GM19025 (cell line): Measurements from ENCODE around the gene KDM6A.
"Not testable (repeated sequence)": the region's sequence is repeated elsewhere in the genome, so short reads cannot be mapped to it uniquely, and the experiment has no call there.

Experiments
- ATAC-seq: cut with Tn5 transposase; IDR thresholded peaks from one replicate; pipeline ENCODE4 v1.9.1; 2021; ENCODE audit warnings: mild to moderate bottlenecking, low read depth, moderate library complexity; ENCODE audit not compliant: unreplicated experiment

The KDM6A gene

DNA sequence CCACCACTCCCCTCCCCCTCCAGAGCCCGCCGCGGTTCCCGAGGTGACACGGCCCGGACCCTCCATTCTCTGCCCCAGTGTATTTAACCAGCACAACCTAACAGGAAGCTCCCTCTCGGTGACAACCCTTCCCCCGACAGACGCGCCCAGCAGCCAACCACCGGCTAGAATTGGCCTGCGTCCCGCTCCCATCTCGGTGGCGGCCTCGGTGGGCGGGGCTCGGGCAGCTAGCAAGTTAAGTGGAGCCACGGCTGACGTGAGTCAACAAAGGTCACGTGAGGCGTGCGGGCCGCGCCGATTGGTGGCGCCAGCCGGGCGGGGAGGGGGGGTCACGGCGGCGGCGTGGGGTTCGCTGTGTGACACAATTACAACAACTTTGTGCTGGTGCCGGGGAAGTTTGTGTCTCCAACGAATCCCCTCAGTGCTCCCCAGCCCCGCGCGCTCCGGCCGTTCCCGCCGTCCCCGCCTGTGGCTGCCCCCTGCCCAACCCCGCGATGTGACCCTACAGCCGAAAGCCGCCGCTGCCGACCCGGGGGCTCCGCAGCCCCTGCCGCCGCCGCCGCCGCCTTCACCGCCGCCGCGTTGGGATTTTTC is at the start of gene KDM6A:
KDM6A (plus strand) TSS at position 368 of the 594 bp plus-strand sequence. CDS start 364 bp downstream, outside the sequence.
- peak; percentile 85 for ATAC-seq

DNA sequence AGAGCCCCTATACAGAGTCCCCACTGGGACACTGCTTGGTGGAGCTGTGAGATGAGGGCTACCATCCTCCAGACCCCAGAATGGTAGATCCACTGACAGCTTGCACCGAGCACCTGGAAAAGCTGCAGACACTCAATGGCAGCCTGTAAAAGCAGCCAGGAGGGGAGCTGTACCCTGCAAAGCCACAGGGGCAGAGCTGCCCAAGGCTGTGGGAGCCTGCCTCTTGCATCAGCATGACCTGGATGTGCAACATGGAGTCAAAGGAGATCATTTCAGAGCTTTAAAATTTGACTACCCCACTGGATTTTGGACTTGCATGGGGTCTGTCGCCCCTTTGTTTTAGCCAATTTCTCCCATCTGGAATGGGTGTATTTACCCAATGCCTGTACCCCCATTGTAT is 49.8 kb upstream of the KDM6A start:
- not testable (repeated sequence) for ATAC-seq

DNA sequence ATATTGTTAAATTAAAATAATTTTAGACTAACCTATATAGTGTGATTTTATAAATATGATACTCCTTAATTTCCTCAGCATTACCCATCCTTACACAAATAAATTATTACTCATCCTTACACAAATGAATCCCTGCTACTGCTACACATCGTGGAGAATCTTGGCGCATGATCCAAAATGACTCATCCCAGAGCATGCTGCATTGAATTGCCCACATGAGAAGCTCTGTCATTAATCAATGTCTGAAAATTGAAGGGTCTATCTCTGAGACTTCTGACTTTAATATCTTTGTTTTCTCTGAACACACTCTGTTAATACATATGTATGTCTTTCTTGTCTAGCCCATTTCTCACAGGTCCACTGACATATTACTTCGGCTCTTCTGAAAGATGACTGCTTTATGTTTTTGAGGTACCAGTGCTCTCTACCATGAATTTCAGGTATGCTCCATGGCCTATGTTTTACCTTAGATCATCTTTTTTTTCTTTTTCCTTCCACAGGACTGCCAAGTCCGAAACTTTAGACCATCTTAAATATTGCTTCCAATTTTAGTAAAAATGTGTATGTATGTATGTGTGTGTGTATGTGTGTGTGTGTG is 44.9 kb upstream of the KDM6A start:
- ATAC-seq: no peak

DNA sequence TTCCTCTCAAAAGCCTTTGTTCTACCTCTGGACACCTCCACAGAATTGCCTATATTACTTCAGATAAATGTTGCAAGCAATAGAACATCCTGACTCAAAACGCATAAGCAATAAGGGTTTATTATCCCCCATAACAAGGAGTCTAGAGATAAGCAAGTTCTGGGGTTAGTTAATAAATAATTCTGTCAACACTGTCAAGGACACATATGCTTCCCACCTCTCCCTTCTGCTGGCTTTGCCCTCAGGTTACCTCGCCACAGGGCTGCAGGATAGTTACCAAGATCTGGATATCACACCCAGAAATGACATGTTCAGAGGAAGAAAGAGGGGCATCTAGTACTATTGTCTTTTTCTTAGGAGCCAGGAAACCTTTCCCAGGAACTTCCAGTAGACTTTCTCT is 43.2 kb upstream of the KDM6A start:
- no peak for ATAC-seq

DNA sequence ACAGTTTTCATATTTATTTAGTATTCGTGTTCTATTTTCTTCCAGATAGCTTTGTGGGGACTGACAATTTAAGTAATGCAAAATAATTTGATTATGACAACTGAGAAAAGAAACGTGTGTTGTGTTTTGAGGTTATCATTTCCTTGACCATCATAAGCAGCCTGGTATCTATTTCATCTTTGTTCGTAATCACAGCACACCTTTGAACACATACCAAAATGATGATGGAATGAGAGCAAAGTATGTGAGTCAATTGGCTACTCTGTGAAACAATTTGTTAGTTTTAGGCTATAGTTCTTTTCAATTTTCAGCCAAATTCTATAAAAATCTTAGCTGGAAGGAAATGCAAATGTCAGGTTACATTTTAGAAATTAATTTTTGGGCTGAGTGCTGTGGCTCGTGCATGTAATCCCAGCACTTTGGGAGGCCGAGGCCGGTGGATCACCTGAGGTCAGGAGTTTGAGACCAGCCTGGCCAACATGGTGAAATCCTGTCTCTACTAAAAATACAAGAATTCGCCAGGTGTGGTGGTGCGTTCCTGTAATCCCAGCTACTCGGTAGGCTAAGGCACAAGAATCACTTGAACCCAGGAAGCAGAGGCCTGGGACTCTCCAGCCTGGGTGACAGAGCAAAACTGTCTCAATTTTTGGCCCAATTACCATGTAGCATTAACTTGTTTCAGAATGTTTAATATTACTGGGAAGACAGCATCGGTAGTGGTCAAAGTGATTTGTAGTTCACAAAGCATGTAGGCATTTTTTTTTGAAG is 30.3 kb upstream of the KDM6A start:
- ATAC-seq: no peak

DNA sequence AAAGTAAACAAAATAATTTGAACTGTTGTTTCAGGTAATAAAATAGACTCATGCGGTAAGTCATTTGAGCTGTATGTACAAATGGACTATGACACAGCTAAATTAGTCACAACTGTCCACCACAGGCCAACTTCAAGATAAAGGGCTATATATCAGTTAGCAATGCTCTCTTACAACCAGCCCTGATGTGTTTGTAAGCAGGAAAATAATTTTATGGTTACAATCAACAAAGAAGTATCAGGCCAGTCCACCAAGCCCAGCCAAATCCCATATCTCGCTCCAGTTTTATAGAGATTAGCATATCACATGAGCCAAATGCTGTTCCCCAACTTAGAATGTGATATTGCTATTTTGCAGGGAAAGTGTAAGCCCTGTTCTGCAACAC is 29.7 kb upstream of the KDM6A start:
- no peak for ATAC-seq

DNA sequence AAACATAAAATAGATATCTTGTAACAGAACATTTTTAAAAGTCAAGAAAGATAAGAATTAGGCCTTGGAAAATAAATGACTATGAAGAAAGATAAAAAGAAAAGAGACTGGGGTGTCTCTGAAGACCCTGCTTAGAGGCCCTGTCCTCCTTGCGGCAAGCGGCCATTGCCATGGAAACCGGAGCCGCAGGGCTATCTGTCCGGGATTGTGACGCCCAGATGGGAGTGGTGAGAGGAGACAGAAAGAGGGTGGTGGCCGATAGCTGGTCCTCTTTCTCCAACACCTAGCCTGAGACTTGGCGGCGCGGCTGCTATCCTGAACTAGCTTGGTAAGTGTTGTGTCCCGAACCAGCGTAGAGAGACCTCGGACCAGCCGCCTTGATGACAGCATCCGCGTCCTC is 29.2 kb upstream of the KDM6A start, which contains the start of gene DUSP21:
DUSP21 (plus strand) TSS at position 269 of the 400 bp plus-strand sequence; CDS start at position 381, 112 bp downstream.
- no peak for ATAC-seq

DNA sequence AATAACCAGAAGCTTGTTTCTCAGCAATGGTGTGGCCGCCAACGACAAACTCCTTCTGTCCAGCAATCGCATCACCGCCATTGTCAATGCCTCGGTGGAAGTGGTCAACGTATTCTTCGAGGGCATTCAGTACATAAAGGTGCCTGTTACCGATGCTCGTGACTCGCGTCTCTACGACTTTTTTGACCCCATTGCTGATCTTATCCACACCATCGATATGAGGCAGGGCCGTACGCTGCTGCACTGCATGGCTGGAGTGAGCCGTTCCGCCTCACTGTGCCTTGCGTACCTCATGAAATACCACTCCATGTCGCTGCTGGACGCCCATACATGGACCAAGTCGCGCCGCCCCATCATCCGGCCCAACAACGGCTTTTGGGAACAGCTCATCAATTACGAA is 28.8 kb upstream of the KDM6A start:
- ATAC-seq: no peak

DNA sequence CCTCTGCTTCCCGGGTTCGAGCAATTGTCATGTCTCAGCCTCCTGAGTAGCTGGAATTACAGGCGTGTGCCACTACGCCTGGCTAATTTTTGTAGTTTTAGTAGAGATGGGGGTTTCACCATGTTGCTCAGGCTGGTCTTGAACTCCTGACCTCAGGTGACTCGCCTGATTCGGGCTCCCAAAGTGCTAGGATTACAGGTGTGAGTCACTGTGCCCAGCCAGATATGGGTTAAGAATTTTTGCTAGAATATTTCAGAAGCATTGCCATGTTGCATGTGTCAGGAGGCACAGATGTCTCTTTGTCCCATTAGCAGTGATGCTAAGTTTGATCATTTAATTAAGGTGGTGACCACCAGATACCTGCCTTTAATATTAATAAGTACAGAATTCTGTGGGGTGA is 22.1 kb upstream of the KDM6A start:
- not testable (repeated sequence) for ATAC-seq

DNA sequence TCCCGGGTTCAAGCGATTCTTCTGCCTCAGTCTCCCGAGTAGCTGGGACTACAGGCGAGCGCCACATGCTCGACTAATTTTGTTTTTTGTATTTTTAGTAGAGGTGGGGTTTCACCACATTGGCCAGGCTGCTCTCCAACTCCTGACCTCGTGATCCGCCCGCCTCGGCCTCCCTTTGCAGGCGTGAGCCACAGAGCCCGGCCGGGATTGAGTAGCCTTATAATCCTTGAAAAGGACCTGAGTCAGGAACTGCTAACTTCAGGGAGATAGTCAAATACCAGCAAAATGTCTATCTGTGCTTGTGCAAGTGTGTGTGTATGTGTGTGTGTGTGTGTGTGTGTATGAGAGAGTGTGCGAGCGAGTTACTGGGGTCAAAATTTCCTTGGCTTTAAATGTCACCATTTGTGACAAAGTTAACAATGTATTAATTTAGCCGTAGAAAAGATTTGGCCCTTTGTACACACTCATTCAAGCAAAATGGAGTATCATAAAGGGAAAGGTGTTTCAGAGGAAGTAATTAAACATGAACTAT is 1.8 kb upstream of the KDM6A start:
- ATAC-seq: no peak

DNA sequence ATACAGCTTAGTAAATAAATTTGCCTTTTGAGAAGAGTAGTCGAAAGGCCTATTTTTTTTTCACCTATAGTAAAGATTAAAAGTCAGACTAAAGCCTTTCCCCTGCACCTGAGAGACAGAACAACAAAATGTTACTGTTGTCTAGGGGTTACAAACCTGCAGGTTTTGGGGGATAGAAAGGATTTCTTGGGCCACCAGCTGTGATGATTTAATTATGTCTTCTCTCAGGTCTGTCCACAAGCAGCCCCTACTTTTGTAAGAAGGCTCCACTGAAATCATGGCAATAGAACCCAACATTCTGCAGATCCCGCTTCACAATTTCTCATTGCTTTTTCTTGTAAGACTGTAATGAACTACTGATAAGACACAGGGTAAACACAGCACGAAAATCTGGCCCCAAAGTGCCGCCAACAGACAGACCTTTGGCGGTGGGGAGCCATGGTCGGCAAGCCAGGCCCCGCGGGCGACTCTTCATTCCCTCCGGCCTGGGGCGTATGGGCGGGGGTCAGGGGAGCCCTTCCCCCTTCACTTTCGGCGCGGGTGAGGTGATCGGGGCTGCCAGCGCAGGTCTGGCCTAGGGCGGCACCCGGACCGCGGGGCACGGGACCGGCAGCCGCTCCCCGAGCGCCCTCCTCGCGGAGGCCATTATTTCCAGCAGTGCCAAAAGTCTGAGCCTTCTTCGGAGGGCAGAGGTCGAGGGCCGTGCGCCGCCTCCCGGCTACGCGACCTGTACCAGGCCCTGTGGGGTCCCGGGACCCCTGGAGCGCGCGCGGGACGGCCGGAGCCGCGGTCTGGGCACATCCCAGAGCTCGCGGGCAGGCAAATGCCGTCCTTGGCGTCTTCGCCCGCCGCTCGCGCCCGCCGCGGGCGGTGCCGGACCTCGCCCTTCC is 812 bp upstream of the KDM6A start:
- peak; percentile 22 for ATAC-seq

DNA sequence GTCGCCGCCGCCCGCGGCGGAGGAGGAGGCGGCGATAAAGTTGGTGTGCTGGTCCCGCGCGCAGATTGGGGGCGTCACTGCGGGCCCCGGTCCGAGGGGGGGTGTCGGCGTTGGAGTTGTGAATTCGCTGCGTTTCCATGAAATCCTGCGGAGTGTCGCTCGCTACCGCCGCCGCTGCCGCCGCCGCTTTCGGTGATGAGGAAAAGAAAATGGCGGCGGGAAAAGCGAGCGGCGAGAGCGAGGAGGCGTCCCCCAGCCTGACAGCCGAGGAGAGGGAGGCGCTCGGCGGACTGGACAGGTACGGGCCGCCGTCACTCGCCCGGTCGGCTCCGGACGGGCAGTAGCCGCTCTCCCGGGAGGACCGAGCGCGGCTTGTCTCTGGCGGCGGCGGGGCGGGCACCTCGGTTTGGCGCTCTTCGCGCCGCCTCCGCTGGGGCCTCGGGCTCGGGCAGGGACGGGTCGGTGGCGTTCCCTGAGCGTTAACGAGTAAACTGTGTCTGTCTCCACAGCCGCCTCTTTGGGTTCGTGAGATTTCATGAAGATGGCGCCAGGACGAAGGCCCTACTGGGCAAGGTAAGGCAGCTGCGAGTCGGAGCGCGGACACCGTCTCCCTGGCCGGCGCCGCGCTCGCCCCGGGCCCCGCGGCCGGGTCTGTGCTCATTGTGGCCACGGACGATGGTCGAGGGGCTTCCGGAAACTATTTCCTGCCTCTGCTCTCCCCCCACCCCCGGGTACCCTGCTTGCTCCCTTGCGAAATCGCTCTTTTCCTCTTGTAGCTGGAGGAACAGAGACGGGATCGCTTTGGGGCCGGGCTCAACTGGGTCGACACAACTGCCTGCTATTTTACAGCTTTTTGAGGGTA is 658 bp downstream of the KDM6A start:
- peak; percentile 7 for ATAC-seq

DNA sequence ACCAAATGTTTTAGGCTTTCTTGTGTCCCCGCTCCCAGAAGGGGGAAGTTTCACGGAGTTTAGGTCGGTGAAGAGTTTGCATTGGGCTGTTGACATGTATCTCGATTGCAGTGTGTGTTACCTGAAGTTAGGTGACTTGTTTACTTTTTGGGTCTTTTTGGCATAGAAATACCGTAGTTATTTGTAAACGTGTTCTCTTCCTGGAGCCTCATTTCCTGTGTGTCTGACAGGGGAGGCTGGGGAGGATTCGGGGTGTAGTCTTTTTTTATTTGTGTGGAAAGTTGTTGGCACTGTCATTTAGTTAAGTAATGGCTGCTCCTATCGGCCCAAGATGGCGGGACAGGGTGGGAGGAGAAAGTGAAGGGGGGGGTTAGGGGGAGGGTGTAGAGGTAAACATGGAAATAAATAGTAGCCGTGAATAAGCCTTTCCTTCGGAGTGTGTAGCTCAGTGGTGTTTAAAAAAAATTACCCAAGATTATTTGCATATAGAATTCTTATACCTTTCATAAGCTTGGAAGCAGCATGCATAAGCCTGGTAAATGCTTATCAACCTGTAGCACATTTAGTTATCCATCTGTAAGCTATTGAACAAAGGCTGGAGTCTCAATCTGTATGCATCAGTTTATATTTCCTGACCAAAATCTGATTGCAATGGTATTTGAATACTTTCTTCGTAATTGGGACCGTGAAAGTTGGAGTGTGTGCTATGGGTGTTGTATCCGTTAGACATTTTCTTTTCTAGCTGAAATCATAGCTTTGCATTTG is 1.6 kb downstream of the KDM6A start:
- ATAC-seq: no peak

DNA sequence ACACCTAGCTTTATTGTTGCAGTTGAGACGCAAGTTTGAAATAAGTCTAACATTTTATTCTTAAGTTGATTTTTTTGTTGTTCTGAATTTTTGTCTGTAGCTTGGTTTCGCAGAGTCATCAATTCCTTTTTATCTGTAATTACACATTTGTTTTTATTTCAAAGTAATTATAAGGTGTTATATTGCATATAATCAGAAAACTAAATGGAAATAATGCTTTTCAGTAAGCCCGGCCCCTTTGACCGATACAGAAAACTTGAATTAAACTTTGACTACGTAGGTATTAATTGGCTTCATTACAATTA is 2.1 kb downstream of the KDM6A start:
- no peak for ATAC-seq

DNA sequence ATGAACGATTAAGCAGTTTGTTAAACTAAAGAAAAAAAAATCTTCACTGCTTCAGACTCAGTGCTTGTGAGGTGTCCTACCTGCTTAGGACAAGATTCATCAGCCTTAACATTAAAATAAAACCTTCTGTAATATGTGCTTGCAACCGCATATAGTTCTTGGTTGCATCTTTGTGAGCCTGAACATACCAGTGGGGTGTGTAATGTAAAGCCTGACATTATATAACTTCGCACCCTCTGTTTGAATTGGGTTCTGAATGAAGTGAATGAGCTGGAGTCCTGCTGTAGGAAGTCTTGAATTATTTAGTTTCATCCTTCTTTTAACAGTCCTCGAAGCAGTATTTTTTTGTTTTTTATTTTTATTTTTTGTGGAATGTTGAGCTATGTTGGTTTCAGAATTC is 3.1 kb downstream of the KDM6A start:
- no peak for ATAC-seq

DNA sequence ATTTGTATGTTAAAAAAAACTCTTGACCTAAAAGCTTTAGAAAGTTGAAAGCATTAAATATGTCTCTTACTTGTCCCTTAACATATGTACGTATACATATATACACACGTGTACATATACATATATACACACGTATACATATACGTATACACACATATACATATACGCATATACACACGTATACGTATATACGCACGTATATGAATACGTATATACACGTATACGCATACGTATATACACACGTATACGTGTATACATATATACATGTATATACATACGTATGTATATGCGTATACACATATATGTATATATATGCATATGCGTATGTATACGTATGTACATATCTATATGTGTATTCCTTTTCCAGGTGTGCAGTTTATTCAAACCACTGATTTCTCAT is 3.8 kb downstream of the KDM6A start:
- no peak for ATAC-seq

DNA sequence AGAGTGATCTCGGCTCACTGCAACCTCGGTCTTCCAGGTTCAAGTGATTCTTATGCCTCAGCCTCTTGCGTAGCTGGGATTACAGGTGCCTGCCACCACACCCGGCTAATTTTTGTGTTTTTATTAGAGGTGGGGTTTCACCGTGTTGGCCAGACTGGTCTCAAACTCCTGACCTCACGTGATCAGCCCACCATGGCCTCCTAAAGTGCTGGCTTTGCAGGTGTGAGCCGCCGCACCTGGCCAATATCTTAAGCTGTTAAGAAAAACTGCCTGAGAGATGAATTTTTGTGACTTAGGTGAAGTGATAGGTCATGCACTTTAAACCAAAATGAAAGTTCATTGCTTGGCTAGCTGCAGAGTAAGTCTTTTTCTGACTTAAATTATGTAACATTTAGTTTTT is 5.8 kb downstream of the KDM6A start:
- no peak for ATAC-seq

DNA sequence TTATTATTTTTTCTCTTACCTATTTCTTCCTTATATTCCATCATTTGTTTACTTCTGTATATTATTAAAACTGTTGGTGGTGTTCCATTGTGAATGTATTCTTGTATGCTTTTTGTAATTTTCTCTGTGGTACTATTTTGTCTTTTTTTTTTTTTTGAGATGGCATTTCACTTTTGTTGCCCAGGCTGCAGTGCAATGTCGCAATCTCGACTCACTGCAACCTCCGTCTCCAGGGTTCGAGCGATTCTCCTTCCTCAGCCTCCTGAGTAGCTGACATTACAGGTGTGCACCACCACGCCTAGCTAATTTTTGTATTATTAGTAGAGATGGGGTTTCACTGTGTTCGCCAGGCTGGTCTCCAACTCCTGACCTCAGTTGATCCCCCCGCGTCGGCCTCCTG is 8.6 kb downstream of the KDM6A start:
- no peak for ATAC-seq

DNA sequence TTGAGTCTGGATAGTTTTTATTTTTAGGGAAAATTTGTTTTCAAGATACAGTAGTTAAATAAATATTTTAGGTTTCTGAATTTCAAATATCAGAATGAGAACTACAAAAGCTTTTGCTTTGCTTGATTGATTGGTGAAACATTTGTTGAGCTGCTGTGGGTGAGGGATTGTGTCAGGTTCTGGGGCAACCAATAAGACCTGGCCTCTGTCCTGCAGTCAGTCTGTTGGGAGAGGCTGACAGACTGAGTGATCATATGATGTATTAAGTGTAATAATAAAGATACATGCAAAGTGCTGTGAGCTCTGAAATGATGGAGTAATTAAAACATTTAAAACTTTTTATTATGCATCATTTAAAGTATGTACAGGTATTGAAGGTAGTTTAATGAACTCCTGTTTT is 9.6 kb downstream of the KDM6A start:
- no peak for ATAC-seq
